Smooth muscle cell (in vitro differentiated cells): ENCODE data around the gene SHC2. TPM values are rescaled to one million over a fixed set of nuclear protein-coding genes. Genes with fewer than 3 reads are reported as not detected.
"Not testable (repeated sequence)": the region's sequence is repeated elsewhere in the genome, so short reads cannot be mapped to it uniquely, and the experiment has no call there.

Experiments used
- DNase-seq: peaks from one replicate; lab custom pipeline; 2025; ENCODE audit not compliant: unreplicated experiment; lab: John Stamatoyannopoulos, UW
- H2AFZ ChIP-seq: fragments of 200-600 bp; sonication (generic); 2 replicates; pipeline ENCODE4 v1.6.0; 2016; ENCODE audit warnings: antibody characterized with exemption, low read depth, mild to moderate bottlenecking
- H3F3A ChIP-seq: fragments of 200-600 bp; sonication (generic); 2 replicates; pipeline ENCODE4 v1.6.0; 2017; ENCODE audit warnings: antibody characterized with exemption, low read depth
- H3K27ac ChIP-seq: fragments of 200-600 bp; sonication (generic); 2 replicates; pipeline ENCODE4 v1.5.1; 2016; ENCODE audit warnings: low read depth, mild to moderate bottlenecking
- H3K27me3 ChIP-seq: fragments of 200-600 bp; sonication (generic); 2 replicates; pipeline ENCODE4 v1.6.1; 2016; ENCODE audit warnings: low read depth, mild to moderate bottlenecking
- H3K36me3 ChIP-seq: fragments of 200-600 bp; sonication (generic); 2 replicates; pipeline ENCODE4 v1.5.1; 2016; ENCODE audit warnings: low read depth
- H3K4me1 ChIP-seq: fragments of 200-600 bp; sonication (generic); 2 replicates; pipeline ENCODE4 v1.5.1; 2016; ENCODE audit warnings: low read depth
- H3K4me2 ChIP-seq: fragments of 200-600 bp; sonication (generic); 2 replicates; pipeline ENCODE4 v1.6.0; 2016; ENCODE audit warnings: mild to moderate bottlenecking
- H3K4me3 ChIP-seq: fragments of 200-600 bp; sonication (generic); 2 replicates; pipeline ENCODE4 v1.5.1; 2016; ENCODE audit warnings: mild to moderate bottlenecking
- H3K79me2 ChIP-seq: fragments of 200-600 bp; sonication (generic); 2 replicates; pipeline ENCODE4 v1.6.0; 2016; ENCODE audit warnings: low read depth, mild to moderate bottlenecking
- H3K9ac ChIP-seq: fragments of 200-600 bp; sonication (generic); 2 replicates; pipeline ENCODE4 v1.6.0; 2016; ENCODE audit warnings: low read depth
- H3K9me3 ChIP-seq: fragments of 200-600 bp; sonication (generic); replicated peaks from 2 replicates; pipeline ENCODE4 v1.5.1; 2016; ENCODE audit warnings: low read depth
- H4K20me1 ChIP-seq: fragments of 200-600 bp; sonication (generic); 2 replicates; pipeline ENCODE4 v1.6.0; 2016; ENCODE audit warnings: low read depth
- WGBS: methylation state at CpG from one replicate; pipeline ENCODE4 v1.1.7; 2016; ENCODE audit warnings: low lambda C conversion rate; 5-methylcytosine and 5-hydroxymethylcytosine counted together
- polyA plus RNA-seq: library from polyadenylated mRNA; unstranded; fragments of >200 nt; fragmentation: Nextera tagmentation; extraction: Ambion mirVana; gene quantifications from 2 replicates; pipeline ENCODE4 v1.2.1, GENCODE V29; 2016
- total RNA-seq: library from RNA; depleted of rRNA; stranded (reverse); fragments of >200 nt; gene quantifications from 2 replicates; pipeline ENCODE4 v1.2.3, GENCODE V29; 2014
- TF ChIP-seq, protein P1 (sequence below): fragments of 200-600 bp; sonication (generic); IDR thresholded peaks from 2 replicates; pipeline ENCODE4 v1.5.1; 2017; ENCODE audit warnings: borderline replicate concordance, mild to moderate bottlenecking, antibody characterized with exemption; ENCODE audit not compliant: insufficient read depth, poor library complexity, severe bottlenecking

The SHC2 gene
- total and polyA plus RNA-seq, 2 experiments from 2014 or later: 15.6 to 29.3 TPM

DNA sequence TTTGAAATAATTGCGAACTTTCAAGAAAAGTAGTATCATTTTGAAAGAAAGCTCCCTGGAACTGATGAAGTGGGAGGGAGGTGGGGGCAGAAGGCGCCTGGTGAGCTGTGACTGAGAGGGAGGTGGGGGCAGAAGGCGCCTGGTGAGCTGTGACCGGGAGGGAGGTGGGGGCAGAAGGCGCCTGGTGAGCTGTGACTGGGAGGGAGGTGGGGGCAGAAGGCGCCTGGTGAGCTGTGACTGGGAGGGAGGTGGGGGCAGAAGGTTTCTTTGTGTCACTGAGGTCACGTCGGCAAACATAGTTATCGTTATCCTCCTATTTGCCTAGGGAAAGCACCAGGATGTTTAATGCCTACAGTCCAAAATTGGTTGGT, 76.0 kb downstream of the SHC2 start:
- Histone ChIP-seq H3K4me3 (no peak overlapping the region), H3K27ac (no peak overlapping the region), H2AFZ (no peak overlapping the region), H3K9me3 (no peaks in the 10 kb centered on the region), H4K20me1 (no peaks in the 10 kb centered on the region), H3K4me1 (peaks cover 3% of the 10 kb centered on the region), H3K4me2 (no peak overlapping the region), H3K27me3 (no peaks in the 10 kb centered on the region), H3K9ac (no peak overlapping the region), H3F3A (no peaks in the 10 kb centered on the region), H3K36me3 (no peaks in the 10 kb centered on the region), H3K79me2 (no peaks in the 10 kb centered on the region)
- WGBS: 66% methylated on average over 9 of the region's 9 CpGs
- no peak for DNase-seq
- TF ChIP-seq, protein P1, sequence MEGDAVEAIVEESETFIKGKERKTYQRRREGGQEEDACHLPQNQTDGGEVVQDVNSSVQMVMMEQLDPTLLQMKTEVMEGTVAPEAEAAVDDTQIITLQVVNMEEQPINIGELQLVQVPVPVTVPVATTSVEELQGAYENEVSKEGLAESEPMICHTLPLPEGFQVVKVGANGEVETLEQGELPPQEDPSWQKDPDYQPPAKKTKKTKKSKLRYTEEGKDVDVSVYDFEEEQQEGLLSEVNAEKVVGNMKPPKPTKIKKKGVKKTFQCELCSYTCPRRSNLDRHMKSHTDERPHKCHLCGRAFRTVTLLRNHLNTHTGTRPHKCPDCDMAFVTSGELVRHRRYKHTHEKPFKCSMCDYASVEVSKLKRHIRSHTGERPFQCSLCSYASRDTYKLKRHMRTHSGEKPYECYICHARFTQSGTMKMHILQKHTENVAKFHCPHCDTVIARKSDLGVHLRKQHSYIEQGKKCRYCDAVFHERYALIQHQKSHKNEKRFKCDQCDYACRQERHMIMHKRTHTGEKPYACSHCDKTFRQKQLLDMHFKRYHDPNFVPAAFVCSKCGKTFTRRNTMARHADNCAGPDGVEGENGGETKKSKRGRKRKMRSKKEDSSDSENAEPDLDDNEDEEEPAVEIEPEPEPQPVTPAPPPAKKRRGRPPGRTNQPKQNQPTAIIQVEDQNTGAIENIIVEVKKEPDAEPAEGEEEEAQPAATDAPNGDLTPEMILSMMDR: no peak

DNA sequence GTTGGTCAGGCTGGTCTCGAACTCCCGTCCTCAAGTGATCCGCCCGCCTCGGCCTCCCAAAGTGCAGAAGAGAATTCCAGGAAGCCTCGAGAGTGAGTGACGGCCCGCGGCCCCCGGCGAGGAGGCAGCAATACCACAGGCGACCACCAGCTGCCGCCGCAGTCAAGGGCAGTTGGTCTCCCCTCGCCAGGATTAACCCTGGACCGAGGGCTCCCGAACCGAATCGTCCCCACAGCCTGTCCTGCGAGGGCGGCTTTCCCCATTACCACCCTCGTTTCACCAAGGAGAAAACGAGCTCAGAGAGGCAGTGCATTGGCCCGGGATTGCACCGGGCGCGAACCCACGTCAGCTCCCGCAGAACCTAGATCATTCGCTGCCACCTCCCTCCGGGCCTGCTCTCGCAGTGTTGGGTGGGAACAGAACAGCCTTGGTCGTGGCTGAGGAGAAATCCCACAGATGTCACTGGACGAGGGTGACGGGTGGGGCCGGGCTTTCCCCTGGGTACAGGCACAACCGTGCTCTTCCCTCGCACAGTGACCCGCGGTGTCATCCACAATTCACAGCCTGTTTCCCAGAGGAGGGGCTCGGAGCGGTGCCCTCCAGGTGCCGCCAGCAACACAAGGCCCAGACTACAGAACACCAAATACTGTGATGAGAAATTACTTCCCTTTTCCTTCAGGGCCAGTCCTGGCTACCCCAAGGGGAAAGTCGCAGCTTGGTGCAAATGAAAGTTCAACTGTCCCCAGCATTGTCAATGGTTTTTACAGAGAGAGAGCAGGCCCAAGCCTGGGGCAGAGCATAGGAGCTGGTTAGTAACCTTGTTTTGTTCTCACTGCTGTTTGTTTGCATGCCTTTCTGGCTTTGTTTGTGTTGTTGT, 76.7 kb downstream of the SHC2 start:
- Histone ChIP-seq H3K4me3 (no peak overlapping the region), H4K20me1 (no peaks in the 10 kb centered on the region), H3K9me3 (no peaks in the 10 kb centered on the region), H3F3A (no peaks in the 10 kb centered on the region), H3K4me1 (peaks cover 3% of the 10 kb centered on the region), H3K36me3 (no peaks in the 10 kb centered on the region), H3K27me3 (no peaks in the 10 kb centered on the region), H3K79me2 (no peaks in the 10 kb centered on the region), H2AFZ (peak overlapping the region; percentile 37), H3K27ac (no peak overlapping the region), H3K9ac (no peak overlapping the region), H3K4me2 (no peak overlapping the region)
- WGBS: 39% methylated on average over 43 of the region's 44 CpGs
- TF ChIP-seq, protein P1: peak; percentile 46
- DNase-seq: no peak

DNA sequence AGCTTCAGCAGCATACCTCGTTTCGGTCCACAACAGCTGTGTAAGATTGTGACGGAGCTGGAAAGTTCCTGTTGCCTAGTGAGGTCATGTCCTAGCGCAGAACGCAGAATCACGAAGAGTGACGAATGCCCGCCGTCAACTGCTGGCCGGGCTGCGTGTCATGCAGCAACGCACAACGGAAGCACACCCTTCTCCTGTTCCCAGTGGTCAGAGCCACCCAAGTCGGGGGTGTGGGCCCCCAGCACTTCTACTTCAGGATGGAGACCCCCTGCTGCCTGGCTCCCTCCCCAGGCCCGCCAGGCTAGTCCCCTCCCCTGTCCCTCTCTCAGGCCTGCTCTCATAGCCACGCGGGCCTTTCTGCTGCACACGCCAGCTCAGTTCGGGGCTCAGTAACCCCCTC, 77.8 kb downstream of the SHC2 start:
- Histone ChIP-seq H2AFZ (no peak overlapping the region), H3K4me1 (peaks cover 3% of the 10 kb centered on the region), H3K36me3 (no peaks in the 10 kb centered on the region), H3F3A (no peaks in the 10 kb centered on the region), H3K27me3 (no peaks in the 10 kb centered on the region), H3K9me3 (no peaks in the 10 kb centered on the region), H3K27ac (no peak overlapping the region), H3K9ac (no peak overlapping the region), H3K4me2 (no peak overlapping the region), H3K4me3 (no peak overlapping the region), H3K79me2 (no peaks in the 10 kb centered on the region), H4K20me1 (no peaks in the 10 kb centered on the region)
- TF ChIP-seq, protein P1: no peak
- no peak for DNase-seq
- 88% methylated on average over 19 of the region's 19 CpGs for WGBS

DNA sequence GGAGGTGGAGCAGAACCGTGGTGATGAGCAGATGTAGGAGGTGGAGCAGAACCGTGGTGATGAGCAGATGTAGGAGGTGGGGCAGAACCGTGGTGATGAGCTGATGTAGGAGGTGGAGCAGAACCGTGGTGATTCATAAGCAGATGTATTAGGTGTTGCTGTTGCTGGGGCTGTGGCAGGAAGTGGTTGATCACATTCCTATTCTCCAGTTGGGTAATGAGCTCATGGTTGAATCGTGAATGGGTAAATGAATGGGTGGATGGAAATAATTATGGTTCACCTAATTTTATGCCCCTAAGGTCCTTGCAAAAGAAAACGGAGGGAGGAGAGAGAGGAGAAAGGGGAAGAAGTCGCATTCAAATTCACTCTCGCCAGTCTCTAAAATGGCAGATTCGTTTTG, 78.3 kb downstream of the SHC2 start:
- H3K79me2 ChIP-seq, H3K4me3 ChIP-seq, H3K9me3 ChIP-seq, H3K27me3 ChIP-seq, H3K4me1 ChIP-seq, H3F3A ChIP-seq, H3K9ac ChIP-seq, H3K4me2 ChIP-seq, DNase-seq, H3K27ac ChIP-seq, H2AFZ ChIP-seq, H4K20me1 ChIP-seq, H3K36me3 ChIP-seq: not testable (repeated sequence)
- WGBS: 78% methylated on average over 9 of the region's 9 CpGs

DNA sequence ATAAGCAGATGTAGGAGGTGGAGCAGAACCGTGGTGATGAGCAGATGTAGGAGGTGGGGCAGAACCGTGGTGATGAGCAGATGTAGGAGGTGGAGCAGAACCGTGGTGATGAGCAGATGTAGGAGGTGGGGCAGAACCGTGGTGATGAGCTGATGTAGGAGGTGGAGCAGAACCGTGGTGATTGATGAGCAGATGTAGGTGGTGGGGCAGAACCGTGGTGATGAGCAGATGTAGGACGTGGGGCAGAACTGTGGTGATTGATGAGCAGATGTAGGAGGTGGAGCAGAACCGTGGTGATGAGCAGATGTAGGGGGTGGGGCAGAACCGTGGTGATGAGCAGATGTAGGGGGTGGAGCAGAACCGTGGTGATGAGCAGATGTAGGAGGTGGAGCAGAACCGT, 78.9 kb downstream of the SHC2 start:
- not testable (repeated sequence) for H3K9ac ChIP-seq, DNase-seq, H3K27me3 ChIP-seq, H2AFZ ChIP-seq, H3F3A ChIP-seq, H3K4me3 ChIP-seq, H3K27ac ChIP-seq, H3K4me1 ChIP-seq, H3K36me3 ChIP-seq, H3K9me3 ChIP-seq, H4K20me1 ChIP-seq, H3K79me2 ChIP-seq, H3K4me2 ChIP-seq
- 93% methylated on average over 11 of the region's 11 CpGs for WGBS

DNA sequence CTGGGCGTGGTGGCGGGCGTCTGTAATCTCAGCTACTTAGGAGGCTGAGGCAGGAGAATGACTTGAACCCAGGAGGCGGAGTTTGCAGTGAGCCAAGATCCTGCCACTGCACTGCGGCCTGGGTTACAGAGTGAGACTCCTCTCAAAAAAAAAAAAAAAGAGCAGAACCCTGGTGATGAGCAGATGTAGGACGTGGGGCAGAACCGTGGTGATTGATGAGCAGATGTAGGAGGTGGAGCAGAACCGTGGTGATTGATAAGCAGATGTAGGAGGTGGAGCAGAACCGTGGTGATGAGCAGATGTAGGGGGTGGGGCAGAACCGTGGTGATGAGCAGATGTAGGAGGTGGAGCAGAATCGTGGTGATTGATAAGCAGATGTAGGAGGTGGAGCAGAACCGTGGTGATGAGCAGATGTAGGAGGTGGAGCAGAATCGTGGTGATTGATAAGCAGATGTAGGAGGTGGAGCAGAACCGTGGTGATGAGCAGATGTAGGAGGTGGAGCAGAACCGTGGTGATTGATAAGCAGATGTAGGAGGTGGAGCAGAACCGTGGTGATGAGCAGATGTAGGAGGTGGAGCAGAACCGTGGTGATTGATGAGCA, 80.1 kb downstream of the SHC2 start:
- H3K9me3 ChIP-seq, H3F3A ChIP-seq, H4K20me1 ChIP-seq, H3K9ac ChIP-seq, H3K4me3 ChIP-seq, DNase-seq, H3K4me2 ChIP-seq, H3K79me2 ChIP-seq, H3K4me1 ChIP-seq, H3K36me3 ChIP-seq, H3K27me3 ChIP-seq, H2AFZ ChIP-seq, H3K27ac ChIP-seq: not testable (repeated sequence)
- 97% methylated on average over 14 of the region's 17 CpGs for WGBS
